HEK293T (cell line): ENCODE measurements around the gene AADACL2.
"Not testable (repeated sequence)": the region's sequence is repeated elsewhere in the genome, so short reads cannot be mapped to it uniquely, and the experiment has no call there.

Experiments used
- CTCF ChIA-PET: fragments of 350-600 bp; formaldehyde crosslinking; extraction: SDS; loops from one replicate; lab custom pipeline; 2021; ENCODE audit warnings: antibody characterized with exemption, inconsistent platforms; lab: Yijun Ruan, JAX
- POLR2A ChIA-PET: fragments of 350-600 bp; formaldehyde crosslinking; extraction: SDS; loops from one replicate; lab custom pipeline; 2020; ENCODE audit warnings: antibody characterized with exemption, inconsistent platforms; lab: Yijun Ruan, JAX
- DNase-seq: peaks from one replicate; pipeline ENCODE4 v3.0.0; 2012; ENCODE audit warnings: mixed read lengths; ENCODE audit errors: extremely low spot score
- ARNT ChIP-seq: fragments of 450-650 bp; IDR thresholded peaks from 2 replicates; pipeline ENCODE4 v1.6.1; 2017; ENCODE audit warnings: mild to moderate bottlenecking
- BHLHE40 ChIP-seq: fragments of 450-650 bp; IDR thresholded peaks from 2 replicates; pipeline ENCODE4 v1.6.1; 2016; ENCODE audit warnings: mild to moderate bottlenecking, moderate library complexity, borderline replicate concordance
- CTBP1 ChIP-seq: fragments of 450-650 bp; IDR thresholded peaks from 2 replicates; pipeline ENCODE4 v1.6.1; 2016; ENCODE audit warnings: borderline replicate concordance
- ELF4 ChIP-seq: fragments of 450-650 bp; IDR thresholded peaks from 2 replicates; pipeline ENCODE4 v1.6.1; 2017; ENCODE audit warnings: antibody characterized with exemption
- FOXA1 ChIP-seq: fragments of 450-650 bp; IDR thresholded peaks from 2 replicates; pipeline ENCODE4 v1.6.1; 2016; ENCODE audit warnings: mild to moderate bottlenecking
- FOXK2 ChIP-seq: fragments of 450-650 bp; IDR thresholded peaks from 2 replicates; pipeline ENCODE4 v1.6.1; 2016; ENCODE audit warnings: mild to moderate bottlenecking
- FOXM1 ChIP-seq: fragments of 450-650 bp; IDR thresholded peaks from 2 replicates; pipeline ENCODE4 v1.6.1; 2017; ENCODE audit warnings: mild to moderate bottlenecking, borderline replicate concordance
- HDGF ChIP-seq: fragments of 450-650 bp; IDR thresholded peaks from 2 replicates; pipeline ENCODE4 v1.6.1; 2017; ENCODE audit warnings: antibody characterized with exemption, borderline replicate concordance
- L3MBTL2 ChIP-seq: fragments of 450-650 bp; conservative IDR thresholded peaks from 2 replicates; pipeline ENCODE4 v1.6.1; 2016; ENCODE audit warnings: mild to moderate bottlenecking
- LEF1 ChIP-seq: fragments of 450-650 bp; IDR thresholded peaks from 2 replicates; pipeline ENCODE4 v1.6.1; 2017; ENCODE audit warnings: mild to moderate bottlenecking, borderline replicate concordance
- NFRKB ChIP-seq: fragments of 450-650 bp; IDR thresholded peaks from 2 replicates; pipeline ENCODE4 v1.6.1; 2016; ENCODE audit warnings: mild to moderate bottlenecking, moderate library complexity
- PKNOX1 ChIP-seq: fragments of 450-650 bp; IDR thresholded peaks from 2 replicates; pipeline ENCODE4 v1.6.1; 2016
- SP1 ChIP-seq: fragments of 450-650 bp; IDR thresholded peaks from 2 replicates; pipeline ENCODE4 v1.6.1; 2017
- SUZ12 ChIP-seq: fragments of 450-650 bp; IDR thresholded peaks from 2 replicates; pipeline ENCODE4 v1.6.1; 2016; ENCODE audit warnings: mild to moderate bottlenecking
- TARDBP ChIP-seq: fragments of 450-650 bp; IDR thresholded peaks from 2 replicates; pipeline ENCODE4 v1.6.1; 2016
- ZNF384 ChIP-seq: fragments of 450-650 bp; IDR thresholded peaks from 2 replicates; pipeline ENCODE4 v1.6.1; 2016

AADACL2 gene

GRCh38 chr3:151751161-151751560 is 17.4 kb downstream of the AADACL2 start:
- CTCF ChIA-PET: no interaction called here
- DNase-seq: no peak
- POLR2A ChIA-PET: no interaction called here
- TF ChIP-seq SUZ12: no peak
- TF ChIP-seq FOXM1: no peak
- no peak for TF ChIP-seq L3MBTL2
- no peak for TF ChIP-seq CTBP1
- no peak for TF ChIP-seq HDGF
- TF ChIP-seq FOXK2: no peak
- TF ChIP-seq PKNOX1: no peak
- no peak for TF ChIP-seq NFRKB
- TF ChIP-seq TARDBP: no peak
- no peak for TF ChIP-seq ZNF384
- no peak for TF ChIP-seq LEF1
- no peak for TF ChIP-seq BHLHE40
- TF ChIP-seq ELF4: no peak
- no peak for TF ChIP-seq SP1
- no peak for TF ChIP-seq ARNT
- TF ChIP-seq FOXA1: no peak

GRCh38 chr3:151753846-151754245 is 20.1 kb downstream of the AADACL2 start:
- TF ChIP-seq CTBP1 (no peak), TARDBP (no peak), SP1 (no peak), SUZ12 (no peak), BHLHE40 (no peak)
- CTCF ChIA-PET: no interaction called here
- POLR2A ChIA-PET: no interaction called here
- no peak for DNase-seq

DNA sequence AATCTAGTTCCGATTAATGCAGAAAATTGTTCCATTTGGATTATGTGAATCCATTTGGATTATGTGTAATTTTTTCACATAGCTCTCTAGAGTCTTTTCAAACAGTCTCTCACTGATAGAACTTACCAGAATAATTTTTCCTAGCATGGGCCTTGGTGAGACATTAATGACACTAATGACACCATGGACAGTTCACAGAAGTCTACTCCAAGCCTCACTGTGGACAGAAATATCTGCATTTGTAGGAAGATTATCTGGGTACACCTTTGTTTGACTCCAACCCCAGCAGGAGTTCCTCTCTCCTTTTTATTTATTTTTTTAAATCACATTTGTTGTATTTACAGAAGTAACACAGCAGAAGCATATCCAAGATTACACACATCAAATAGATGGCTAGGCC is 27.9 kb downstream of the AADACL2 start:
- no peak for DNase-seq
- CTCF ChIA-PET: no interaction called here
- POLR2A ChIA-PET: no interaction called here
- TF ChIP-seq ARNT: no peak
- TF ChIP-seq L3MBTL2: no peak
- TF ChIP-seq ELF4: no peak
- TF ChIP-seq ZNF384: no peak
- TF ChIP-seq SP1: no peak
- TF ChIP-seq LEF1: no peak
- no peak for TF ChIP-seq NFRKB
- no peak for TF ChIP-seq HDGF
- TF ChIP-seq FOXK2: no peak
- no peak for TF ChIP-seq BHLHE40
- no peak for TF ChIP-seq CTBP1
- TF ChIP-seq SUZ12: no peak
- no peak for TF ChIP-seq TARDBP

GRCh38 chr3:151764699-151765098 is 31.0 kb downstream of the AADACL2 start:
- POLR2A ChIA-PET, CTCF ChIA-PET, DNase-seq: not testable (repeated sequence)

- POLR2A ChIA-PET: no interaction called here
- no peak for DNase-seq
These were observed 32.0 kb downstream of the AADACL2 start for GRCh38 chr3:151765685-151766084.

DNA sequence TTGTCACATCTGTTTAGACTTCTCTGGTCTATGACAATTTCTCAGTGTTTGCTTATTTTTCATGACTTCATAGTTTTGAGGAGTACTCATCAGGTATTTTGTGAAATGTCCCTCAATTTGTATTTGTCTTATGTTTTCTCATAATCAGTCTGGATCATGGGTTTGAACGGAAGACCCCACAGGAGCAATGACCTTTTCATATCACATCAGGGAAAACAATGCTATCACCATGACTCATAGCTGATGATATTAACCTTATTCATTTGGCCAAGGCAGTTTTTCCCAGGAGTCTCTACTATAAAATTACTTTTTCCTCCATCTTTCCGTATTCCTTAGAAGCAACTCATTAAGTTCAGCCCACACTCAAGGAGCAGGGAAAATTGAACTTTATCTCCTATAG is 32.7 kb downstream of the AADACL2 start:
- no peak for TF ChIP-seq CTBP1
- no peak for TF ChIP-seq L3MBTL2
- TF ChIP-seq LEF1: no peak
- no peak for TF ChIP-seq ARNT
- TF ChIP-seq HDGF: no peak
- ChIA-PET CTCF (no interaction called here), POLR2A (no interaction called here)
- no peak for DNase-seq

More at GRCh38 chr3:151765685-151766084, 32.0 kb downstream of the AADACL2 start:
- CTCF ChIA-PET: no interaction called here
- TF ChIP-seq FOXA1 (no peak), TARDBP (no peak), L3MBTL2 (no peak), SUZ12 (no peak), FOXK2 (no peak), ELF4 (no peak), SP1 (no peak)

DNA sequence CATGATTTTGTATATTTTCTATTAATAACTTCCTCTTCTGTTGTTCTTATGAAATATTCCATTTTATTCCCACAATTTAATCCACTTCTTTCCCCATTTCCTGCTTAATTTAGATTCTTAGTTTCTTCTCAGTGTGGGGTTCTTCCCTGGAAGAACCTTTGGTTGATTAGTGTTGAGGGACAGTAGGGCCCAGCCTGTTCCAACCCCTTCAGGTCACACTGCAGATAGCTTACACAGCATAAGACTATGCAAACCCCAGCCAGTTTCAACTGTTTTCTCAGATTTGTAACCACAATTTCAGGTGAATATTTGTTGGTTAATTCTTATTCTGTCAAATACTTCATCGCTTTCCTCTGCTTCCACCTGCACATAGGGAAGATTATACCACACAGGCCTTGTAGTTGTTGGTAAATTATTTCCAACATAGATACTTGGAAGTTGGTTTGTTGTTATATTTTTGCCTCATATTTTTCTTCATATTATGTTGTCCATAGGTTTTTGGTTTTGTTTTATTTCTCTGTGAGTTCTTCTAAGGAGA is 34.7 kb downstream of the AADACL2 start:
- POLR2A ChIA-PET: no interaction called here
- no peak for DNase-seq
- CTCF ChIA-PET: no interaction called here
- TF ChIP-seq SP1 (no peak), ARNT (no peak), ELF4 (no peak), FOXA1 (no peak), ZNF384 (no peak), HDGF (no peak), TARDBP (no peak), CTBP1 (no peak), SUZ12 (no peak), PKNOX1 (no peak), BHLHE40 (no peak)

- DNase-seq: no peak
- CTCF ChIA-PET: no interaction called here
- POLR2A ChIA-PET: no interaction called here
- no peak for TF ChIP-seq HDGF
- TF ChIP-seq ELF4: no peak
- TF ChIP-seq LEF1: no peak
- TF ChIP-seq FOXK2: no peak
- no peak for TF ChIP-seq NFRKB
- no peak for TF ChIP-seq SP1
- no peak for TF ChIP-seq PKNOX1
- no peak for TF ChIP-seq FOXM1
- TF ChIP-seq L3MBTL2: no peak
- TF ChIP-seq BHLHE40: no peak
These were observed 35.4 kb downstream of the AADACL2 start for GRCh38 chr3:151769175-151769574.
